OCI-LY3 (cell line): ENCODE measurements around the gene EXTL1.

ENCODE experiments used
- H2AFZ ChIP-seq: fragments of 200-600, 300-600 bp; shearing (Covaris generic); 2 replicates; pipeline ENCODE4 v1.6.0; 2014; ENCODE audit warnings: antibody characterized with exemption, low read depth, low read length
- H3K27ac ChIP-seq: fragments of 200-600, 300-600 bp; sonication (generic); 2 replicates; pipeline ENCODE4 v1.5.1; 2014; ENCODE audit warnings: mild to moderate bottlenecking, low read length, moderate library complexity, mixed read lengths
- H3K27me3 ChIP-seq: fragments of 200-600, 300-600 bp; sonication (generic); 2 replicates; pipeline ENCODE4 v1.6.1; 2014; ENCODE audit warnings: low read depth, low read length, mixed read lengths
- H3K36me3 ChIP-seq: fragments of 200-600, 300-600 bp; sonication (generic); replicated peaks from 2 replicates; pipeline ENCODE3; 2014; ENCODE audit warnings: low read depth, low read length, mixed read lengths
- H3K4me1 ChIP-seq: fragments of 300-600, 200-600 bp; sonication (generic); 2 replicates; pipeline ENCODE4 v1.6.1; 2014; ENCODE audit warnings: low read length, mixed read lengths
- H3K4me2 ChIP-seq: fragments of 200-600, 300-600 bp; sonication (generic); 2 replicates; pipeline ENCODE4 v1.6.1; 2014; ENCODE audit warnings: low read length, mixed read lengths
- H3K4me3 ChIP-seq: fragments of 300-600, 200-600 bp; sonication (generic); 2 replicates; pipeline ENCODE4 v1.5.1; 2014; ENCODE audit warnings: antibody characterized with exemption, mild to moderate bottlenecking, low read length, moderate library complexity
- H3K79me2 ChIP-seq: fragments of 300-600, 200-600 bp; shearing (Covaris generic); 2 replicates; pipeline ENCODE4 v1.6.1; 2014; ENCODE audit warnings: mild to moderate bottlenecking, low read length, mixed read lengths
- H3K9ac ChIP-seq: fragments of 300-600, 200-600 bp; shearing (Covaris generic); 2 replicates; pipeline ENCODE4 v1.6.0; 2014; ENCODE audit warnings: mild to moderate bottlenecking, low read length, moderate library complexity
- H3K9me3 ChIP-seq: fragments of 200-600, 300-600 bp; shearing (Covaris generic); 2 replicates; pipeline ENCODE4 v1.6.1; 2014; ENCODE audit warnings: low read length, mixed read lengths; ENCODE audit not compliant: insufficient read depth
- H4K20me1 ChIP-seq: fragments of 200-600, 300-600 bp; sonication (generic); 2 replicates; pipeline ENCODE4 v1.6.1; 2016; ENCODE audit warnings: low read length, mixed read lengths; ENCODE audit not compliant: insufficient read depth
- EZH2phosphoT487 ChIP-seq: fragments of 200-600 bp; shearing (Covaris generic); IDR thresholded peaks from 2 replicates; pipeline ENCODE4 v1.6.1; 2018; ENCODE audit warnings: antibody characterized with exemption, mixed run types, low read depth
- TF ChIP-seq, protein P1 (sequence below): fragments of 200-600, 300-600 bp; sonication (generic); IDR thresholded peaks from 2 replicates; pipeline ENCODE4 v1.5.1; 2014; ENCODE audit warnings: antibody characterized with exemption, low read length, low read depth

Gene EXTL1

DNA sequence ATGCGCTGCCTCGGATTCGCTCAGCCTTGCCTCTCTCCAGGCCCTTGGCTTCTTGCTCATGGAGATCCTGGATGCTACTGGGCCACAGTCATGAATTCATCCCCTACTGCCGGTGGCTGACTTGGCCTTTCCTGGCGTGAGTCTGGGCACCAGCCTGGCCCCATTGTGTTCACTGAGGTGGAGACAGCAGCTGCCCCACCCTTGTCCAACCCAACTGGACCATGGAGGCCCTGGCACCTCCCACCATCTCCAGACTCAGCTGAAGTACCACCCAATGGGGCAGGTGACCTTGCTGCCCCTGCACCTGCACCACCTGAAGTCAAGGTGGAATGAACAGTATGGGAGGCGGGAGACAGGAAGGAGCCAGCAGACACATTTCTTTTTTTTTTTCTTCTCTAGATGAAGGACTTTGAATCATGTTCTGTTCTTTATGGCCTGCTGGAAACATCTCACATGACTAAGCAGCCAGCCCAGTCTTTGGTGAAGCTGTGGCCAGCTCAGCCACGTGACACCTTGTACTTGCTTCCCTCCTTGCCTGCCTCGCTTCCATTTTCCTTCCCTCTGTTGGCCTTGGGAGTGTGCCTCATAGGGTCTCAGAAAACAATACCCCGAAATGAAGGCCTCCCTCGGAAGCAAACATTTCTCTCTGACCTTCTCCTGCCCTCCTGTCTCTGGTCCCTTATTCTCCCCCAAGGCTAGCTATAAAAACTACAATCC is 28.1 kb downstream of the EXTL1 start:
- TF ChIP-seq, protein P1, sequence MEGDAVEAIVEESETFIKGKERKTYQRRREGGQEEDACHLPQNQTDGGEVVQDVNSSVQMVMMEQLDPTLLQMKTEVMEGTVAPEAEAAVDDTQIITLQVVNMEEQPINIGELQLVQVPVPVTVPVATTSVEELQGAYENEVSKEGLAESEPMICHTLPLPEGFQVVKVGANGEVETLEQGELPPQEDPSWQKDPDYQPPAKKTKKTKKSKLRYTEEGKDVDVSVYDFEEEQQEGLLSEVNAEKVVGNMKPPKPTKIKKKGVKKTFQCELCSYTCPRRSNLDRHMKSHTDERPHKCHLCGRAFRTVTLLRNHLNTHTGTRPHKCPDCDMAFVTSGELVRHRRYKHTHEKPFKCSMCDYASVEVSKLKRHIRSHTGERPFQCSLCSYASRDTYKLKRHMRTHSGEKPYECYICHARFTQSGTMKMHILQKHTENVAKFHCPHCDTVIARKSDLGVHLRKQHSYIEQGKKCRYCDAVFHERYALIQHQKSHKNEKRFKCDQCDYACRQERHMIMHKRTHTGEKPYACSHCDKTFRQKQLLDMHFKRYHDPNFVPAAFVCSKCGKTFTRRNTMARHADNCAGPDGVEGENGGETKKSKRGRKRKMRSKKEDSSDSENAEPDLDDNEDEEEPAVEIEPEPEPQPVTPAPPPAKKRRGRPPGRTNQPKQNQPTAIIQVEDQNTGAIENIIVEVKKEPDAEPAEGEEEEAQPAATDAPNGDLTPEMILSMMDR: no peak
- TF ChIP-seq EZH2phosphoT487: no peak
- H3K9ac ChIP-seq: no peak overlapping the region
- no peaks in the 10 kb centered on the region for H3K9me3 ChIP-seq
- H3K27ac ChIP-seq: no peak overlapping the region
- no peak overlapping the region for H3K4me3 ChIP-seq
- no peak overlapping the region for H2AFZ ChIP-seq
- H3K79me2 ChIP-seq: no peaks in the 10 kb centered on the region
- H3K4me1 ChIP-seq: no peaks in the 10 kb centered on the region
- no peaks in the 10 kb centered on the region for H3K36me3 ChIP-seq
- H3K4me2 ChIP-seq: no peak overlapping the region
- peaks cover 7% of the 10 kb centered on the region; the same call in 1 of the 2 replicates for H3K27me3 ChIP-seq
- no peaks in the 10 kb centered on the region for H4K20me1 ChIP-seq

DNA sequence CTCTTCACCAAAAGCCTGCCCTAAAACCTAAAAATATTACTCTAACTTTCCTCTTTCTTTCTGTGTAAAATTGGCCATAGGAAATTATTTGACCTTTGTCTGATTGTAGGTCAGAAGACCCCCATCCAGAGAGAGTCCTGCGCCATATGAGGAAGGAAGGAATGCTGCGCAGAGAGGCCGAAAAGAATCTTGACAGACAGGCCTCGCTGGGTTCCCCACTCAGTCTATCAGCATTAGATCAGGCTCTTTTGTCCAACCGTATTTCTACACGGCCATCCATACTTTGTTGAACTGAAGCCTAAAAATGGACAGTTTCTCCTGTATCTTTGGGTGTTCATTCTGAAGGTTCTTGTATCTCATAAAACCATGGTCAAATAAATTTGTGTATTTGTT is 28.7 kb downstream of the EXTL1 start:
- Histone ChIP-seq H4K20me1 (no peaks in the 10 kb centered on the region), H3K9me3 (no peaks in the 10 kb centered on the region), H3K36me3 (no peaks in the 10 kb centered on the region), H3K27me3 (peaks cover 7% of the 10 kb centered on the region; the same call in 1 of the 2 replicates), H3K9ac (no peak overlapping the region), H3K27ac (no peak overlapping the region), H2AFZ (no peak overlapping the region), H3K4me2 (no peak overlapping the region), H3K4me1 (no peaks in the 10 kb centered on the region), H3K79me2 (no peaks in the 10 kb centered on the region), H3K4me3 (no peak overlapping the region)
- no peak for TF ChIP-seq EZH2phosphoT487
- TF ChIP-seq, protein P1: no peak

DNA sequence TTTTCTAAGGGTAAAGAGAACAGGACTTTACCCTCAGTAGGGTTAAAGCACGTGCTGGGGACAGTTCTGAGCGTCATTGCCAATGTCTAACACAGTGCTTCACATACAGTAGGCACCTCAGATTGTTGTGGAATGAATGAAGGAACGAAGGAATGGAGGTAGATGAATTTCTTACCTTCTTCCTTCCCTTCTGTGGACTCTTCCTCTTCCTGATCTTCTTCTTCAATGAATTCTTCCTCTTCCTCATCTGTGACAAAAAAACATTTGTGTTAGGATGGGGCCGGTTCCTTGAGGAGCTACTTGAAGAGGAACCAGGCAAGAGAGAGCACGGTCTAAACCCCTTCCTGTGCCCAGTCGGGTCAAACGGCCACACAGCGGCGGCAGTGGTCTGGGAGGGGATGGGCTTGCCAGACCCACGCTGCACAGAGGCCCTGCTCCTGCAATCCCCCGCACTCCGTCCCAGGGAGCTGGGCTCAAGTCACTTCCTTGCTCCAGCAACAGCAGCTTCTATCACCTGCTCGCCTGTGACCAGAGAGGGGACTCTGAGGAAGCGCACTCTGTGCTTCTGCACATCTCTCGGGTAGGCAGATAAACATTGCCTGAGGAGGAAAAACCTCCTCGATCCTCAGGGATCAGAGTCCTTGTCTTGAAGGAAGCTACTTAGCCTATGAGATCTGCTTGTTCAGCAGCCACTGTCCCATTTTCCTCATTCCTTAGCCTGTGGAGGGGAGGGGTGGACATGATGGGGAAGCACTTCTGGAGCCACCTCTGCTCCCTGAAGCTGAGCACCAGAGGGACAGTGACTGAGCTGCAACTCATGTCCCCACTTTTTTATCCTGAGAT is 32.4 kb downstream of the EXTL1 start:
- H3K4me1 ChIP-seq: no peaks in the 10 kb centered on the region
- no peak overlapping the region for H3K9ac ChIP-seq
- no peaks in the 10 kb centered on the region for H3K9me3 ChIP-seq
- no peaks in the 10 kb centered on the region for H3K27me3 ChIP-seq
- no peaks in the 10 kb centered on the region for H4K20me1 ChIP-seq
- no peaks in the 10 kb centered on the region for H3K79me2 ChIP-seq
- H3K27ac ChIP-seq: no peak overlapping the region
- H3K4me3 ChIP-seq: no peak overlapping the region
- no peak overlapping the region for H2AFZ ChIP-seq
- H3K4me2 ChIP-seq: no peak overlapping the region
- TF ChIP-seq, protein P1: no peak
- TF ChIP-seq EZH2phosphoT487: no peak
- no peaks in the 10 kb centered on the region for H3K36me3 ChIP-seq

DNA sequence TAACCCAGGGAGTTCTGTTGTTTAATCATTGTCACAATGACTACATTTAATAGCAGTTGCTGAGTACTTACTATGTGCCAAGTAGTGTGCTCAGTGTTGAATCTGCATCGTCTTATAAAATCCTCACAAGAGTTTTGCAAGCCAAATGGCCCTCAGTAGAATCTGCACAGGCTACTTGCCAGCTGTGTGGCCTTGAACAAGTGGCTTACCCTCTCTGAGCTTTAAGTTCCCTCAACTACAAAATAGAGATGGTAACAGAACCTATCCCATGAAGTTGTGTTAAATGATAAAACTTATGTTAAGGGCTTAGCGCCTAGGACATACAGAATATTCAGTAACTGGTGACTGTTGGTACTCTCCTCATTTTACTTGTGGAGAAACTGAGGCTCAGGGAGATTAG is 33.5 kb downstream of the EXTL1 start:
- Histone ChIP-seq H3K4me1 (no peaks in the 10 kb centered on the region), H3K27ac (no peak overlapping the region), H3K36me3 (no peaks in the 10 kb centered on the region), H3K9me3 (no peaks in the 10 kb centered on the region), H3K9ac (no peak overlapping the region), H3K79me2 (no peaks in the 10 kb centered on the region), H4K20me1 (no peaks in the 10 kb centered on the region), H3K27me3 (no peaks in the 10 kb centered on the region), H2AFZ (no peak overlapping the region), H3K4me2 (no peak overlapping the region), H3K4me3 (no peak overlapping the region)
- no peak for TF ChIP-seq EZH2phosphoT487
- TF ChIP-seq, protein P1: no peak
